NCI-H2029 treated with DMSO at 0.1 percent for 48 hours (cell line): ENCODE measurements around the gene XYLT1.
"Not testable (repeated sequence)": the region's sequence is repeated elsewhere in the genome, so short reads cannot be mapped to it uniquely, and the experiment has no call there.

Source experiments
- DNase-seq: peaks from one replicate; lab custom pipeline; 2025; lab: John Stamatoyannopoulos, UW

The XYLT1 gene

GRCh38 chr16:17483351-17483750 lies 12.6 kb upstream of the XYLT1 start:
- no peak for DNase-seq

DNA sequence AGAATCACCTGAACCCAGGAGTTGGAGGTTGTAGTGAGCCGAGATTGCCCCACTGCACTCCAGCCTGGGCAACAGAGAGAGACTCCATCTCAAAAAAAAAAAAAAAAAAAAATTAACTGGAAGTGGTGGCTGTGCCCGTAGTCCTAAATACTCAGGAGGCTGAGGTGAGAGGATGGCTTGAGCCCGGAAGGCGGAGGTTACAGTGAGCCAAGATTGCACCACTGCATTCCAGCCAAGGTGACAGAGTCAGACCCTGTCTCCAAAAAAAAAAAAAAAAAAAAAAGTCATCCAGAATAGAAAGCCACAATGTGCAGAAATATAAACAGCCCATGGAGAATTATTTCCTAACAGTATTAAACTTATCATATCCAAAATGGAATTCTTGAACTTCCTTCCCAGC lies 11.6 kb upstream of the XYLT1 start:
- not testable (repeated sequence) for DNase-seq

DNA sequence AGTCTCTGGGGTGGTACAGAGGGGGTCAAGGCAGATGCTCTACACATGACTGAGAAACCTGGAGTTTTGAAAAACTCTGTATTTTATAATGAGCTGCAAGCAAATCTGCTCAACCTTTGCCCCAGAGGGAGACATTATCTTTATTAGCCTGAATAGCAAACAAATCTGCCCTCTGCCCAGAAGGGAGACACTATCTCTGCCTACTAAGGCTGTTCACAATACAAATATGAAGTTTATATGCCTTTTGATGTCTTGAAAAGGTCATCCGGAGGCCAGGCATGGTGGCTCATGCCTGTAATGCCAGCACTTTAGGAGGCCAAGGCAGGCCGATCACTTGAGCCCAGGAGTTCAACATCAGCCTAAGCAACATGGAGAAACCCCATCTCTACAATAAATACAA lies 11.0 kb upstream of the XYLT1 start:
- DNase-seq: no peak

- DNase-seq: not testable (repeated sequence)
Observed at GRCh38 chr16:17477260-17477545, 6.4 kb upstream of the XYLT1 start.

DNA sequence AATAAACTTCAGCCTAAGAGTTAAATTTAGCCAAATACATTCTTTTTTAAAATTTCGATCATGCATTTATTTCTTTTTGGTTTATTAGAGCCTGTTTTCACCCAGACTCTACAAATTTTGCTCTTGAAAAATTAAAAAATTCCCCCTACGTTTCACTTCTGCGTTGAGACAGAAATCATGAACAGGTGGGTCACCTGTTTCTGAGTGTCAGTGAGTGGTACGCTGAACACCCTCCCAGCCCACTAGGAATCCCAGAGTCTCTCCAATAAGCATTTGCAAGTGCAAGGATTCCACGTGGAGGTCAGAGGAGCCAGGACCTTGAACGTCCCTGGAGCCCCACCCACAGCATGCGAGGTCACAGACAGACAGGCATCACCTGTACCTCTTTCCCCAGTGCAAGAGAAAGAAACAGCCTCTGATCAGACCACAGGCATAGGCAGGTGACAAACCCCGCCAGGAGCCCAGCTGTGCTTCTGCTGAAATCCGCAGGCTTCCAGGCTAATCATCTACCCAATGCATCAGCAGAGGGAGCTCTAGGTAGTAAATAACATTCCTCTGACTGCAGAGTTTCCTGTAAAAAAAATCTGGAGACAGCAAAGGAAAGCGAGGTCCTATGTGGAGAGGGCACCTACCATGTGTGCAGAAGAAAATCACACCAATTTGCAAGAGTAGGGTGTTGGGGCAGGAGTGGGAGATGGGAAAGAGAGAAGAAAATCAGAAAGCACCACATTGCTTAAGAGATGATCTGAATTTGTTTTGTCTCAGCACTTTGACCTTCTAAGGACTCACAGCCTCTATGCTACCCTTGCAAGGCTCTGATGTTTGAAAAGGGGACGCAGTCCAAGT lies 5.9 kb upstream of the XYLT1 start:
- no peak for DNase-seq

GRCh38 chr16:17475104-17475503 lies 4.3 kb upstream of the XYLT1 start:
- DNase-seq: no peak

GRCh38 chr16:17474572-17474971 lies 3.8 kb upstream of the XYLT1 start:
- no peak for DNase-seq

DNA sequence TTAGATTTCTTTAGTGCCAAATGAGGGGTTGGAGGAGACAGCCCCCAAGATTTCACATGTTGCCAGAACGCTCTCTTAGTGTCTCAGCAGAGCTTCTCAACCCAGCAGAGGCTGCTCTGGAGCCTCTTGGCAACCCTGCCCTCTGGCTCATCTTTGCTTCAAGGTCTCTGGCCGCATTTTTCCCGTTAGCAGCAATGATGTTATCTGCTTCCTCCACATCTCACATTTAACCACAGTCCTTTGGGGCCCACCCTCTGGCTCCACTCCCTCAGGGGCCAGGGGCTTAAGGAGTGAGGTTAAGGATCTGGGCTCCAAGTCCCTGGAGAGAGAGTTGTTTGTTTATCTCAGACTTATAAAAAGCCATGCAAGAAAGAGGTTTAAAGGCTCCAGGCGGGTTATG lies 3.3 kb upstream of the XYLT1 start:
- no peak for DNase-seq

GRCh38 chr16:17471719-17472461 lies 1.1 kb upstream of the XYLT1 start:
- no peak for DNase-seq

GRCh38 chr16:17470182-17470907 lies 415 bp downstream of the XYLT1 start:
- DNase-seq: no peak

GRCh38 chr16:17469741-17470181 lies 999 bp downstream of the XYLT1 start:
- DNase-seq: no peak

DNA sequence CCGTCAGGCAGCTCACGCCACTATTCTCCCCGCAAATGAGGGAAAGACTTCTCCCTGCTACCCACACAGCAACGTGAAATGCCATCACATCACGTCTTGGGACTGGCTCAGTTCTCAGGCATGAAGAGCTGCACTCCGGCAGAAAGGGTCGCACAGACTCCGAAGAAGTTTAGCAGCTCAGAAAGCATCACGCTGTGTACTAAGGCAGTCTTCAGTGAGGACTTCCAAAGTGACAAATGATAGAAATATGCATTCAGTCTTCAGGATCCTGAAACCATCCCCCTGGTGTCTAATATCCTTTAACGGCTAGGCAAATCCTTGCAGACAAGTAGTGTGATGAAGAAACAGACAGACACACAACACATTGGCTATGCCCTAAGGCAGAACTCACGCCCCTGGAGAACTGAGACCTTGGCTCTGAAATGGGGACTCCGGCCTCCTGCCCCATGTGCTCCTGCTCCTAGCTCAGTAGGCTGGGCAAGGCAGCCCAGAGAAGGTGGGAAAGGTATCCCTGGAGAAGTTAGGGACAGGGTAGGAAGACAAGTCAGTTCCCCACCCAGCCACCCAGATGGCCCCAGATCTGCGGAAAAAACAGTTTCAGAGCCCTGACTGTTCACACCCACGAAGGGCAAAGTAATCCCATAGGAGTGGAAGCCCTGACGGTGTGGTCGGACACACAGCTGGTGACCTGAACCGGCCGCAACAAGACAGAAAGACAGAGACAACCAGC lies 1.6 kb downstream of the XYLT1 start:
- no peak for DNase-seq

DNA sequence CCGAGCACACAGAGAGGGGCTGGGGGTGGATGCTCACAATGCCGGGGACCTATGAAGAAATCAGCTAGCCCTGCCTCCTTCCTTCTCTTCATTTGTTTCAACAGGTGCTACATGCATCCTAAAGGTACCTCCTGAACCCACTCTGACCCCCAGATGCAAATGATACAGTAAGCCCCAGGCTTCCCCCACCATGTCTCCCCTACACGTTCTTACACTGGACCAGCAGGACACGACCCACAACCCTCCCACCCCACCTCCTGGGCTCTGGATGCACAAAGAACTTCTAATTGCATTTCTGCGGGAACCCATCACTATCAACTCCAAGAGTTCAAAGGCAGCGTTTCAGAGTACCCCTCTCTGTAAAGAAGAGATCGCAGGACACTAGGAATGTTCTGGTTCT lies 2.1 kb downstream of the XYLT1 start:
- DNase-seq: no peak

DNA sequence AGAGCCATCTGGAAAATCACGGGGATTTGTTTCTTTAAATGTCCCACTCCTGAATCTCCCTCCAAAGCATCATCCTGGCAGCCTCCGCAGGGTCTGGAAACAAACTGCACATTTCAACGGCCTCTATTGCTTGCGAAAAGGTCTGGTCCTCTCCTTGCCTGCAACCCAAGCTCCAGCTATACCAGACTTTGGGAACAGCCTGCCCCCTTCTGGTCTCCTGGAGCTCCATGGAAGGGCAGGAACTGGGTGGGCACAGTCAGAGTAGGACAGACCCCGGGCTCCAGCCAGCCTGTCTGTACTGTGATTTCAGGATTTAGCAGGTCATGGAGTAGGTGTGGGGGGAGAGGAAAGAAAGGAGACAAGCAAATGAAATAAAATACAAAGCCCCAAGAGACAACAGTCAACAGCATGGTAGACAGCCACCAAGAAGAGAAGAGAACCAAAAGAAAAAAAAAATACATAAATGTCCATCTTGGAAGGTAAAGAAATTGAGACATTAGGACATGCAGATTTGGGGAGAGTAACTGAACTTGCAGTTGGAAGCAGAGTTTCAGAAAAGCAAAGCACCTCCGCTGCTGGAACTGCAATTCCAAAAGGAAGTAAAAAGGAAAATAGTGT lies 2.7 kb downstream of the XYLT1 start:
- peak; percentile 38 for DNase-seq

- DNase-seq: no peak
Observed at GRCh38 chr16:17466876-17467275, 3.9 kb downstream of the XYLT1 start.

GRCh38 chr16:17465460-17465859 lies 5.3 kb downstream of the XYLT1 start:
- no peak for DNase-seq

GRCh38 chr16:17463335-17463734 lies 7.4 kb downstream of the XYLT1 start:
- no peak for DNase-seq

GRCh38 chr16:17461951-17462729 lies 8.6 kb downstream of the XYLT1 start:
- DNase-seq: no peak

DNA sequence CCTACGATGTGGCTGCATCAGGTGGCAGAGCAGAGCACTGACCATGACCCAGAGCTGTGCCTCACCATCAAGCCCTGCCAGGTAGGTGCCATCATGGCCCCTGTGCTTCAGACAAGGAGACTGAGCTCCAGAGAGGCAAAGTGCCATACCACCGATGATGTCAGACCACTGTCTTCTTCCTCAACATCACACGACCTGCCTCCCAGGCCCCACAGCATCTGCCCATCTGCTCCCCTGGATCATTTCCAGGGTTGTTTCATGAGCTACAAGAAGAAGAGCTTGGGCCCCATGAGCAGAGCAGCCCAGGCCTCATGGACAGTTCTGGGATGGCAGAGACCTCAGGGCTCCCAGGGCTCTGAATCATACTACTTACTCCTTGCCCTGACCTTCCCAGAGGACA lies 9.9 kb downstream of the XYLT1 start:
- no peak for DNase-seq

DNA sequence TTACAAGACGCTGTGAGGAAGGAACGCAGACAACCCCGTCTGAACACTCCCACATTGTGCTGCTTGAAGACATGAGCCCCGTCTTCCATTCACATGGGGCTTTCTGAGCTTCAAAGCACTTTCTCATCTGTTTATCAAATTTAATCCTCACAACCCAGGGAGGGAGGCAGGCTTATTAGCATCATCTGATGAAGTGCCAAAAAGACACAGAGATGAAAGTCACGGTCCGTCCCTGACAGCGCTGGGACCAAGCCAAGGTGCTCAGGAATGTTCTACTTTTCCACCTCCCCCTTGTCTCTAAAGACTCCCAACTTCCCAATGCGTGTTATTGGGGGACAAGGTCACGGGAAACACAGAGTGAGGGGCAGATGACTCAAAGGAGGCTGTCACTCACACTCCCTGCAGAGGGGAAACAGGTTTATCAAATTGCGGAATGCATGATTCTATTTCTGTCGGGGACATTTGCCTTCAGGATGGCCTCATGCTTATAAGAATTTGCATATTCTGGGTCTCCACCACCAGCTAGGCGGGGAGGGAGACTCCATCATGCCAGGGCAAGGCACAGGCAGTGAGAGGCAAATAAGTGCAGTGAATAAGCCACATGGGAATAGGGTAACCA lies 10.7 kb downstream of the XYLT1 start:
- no peak for DNase-seq

DNA sequence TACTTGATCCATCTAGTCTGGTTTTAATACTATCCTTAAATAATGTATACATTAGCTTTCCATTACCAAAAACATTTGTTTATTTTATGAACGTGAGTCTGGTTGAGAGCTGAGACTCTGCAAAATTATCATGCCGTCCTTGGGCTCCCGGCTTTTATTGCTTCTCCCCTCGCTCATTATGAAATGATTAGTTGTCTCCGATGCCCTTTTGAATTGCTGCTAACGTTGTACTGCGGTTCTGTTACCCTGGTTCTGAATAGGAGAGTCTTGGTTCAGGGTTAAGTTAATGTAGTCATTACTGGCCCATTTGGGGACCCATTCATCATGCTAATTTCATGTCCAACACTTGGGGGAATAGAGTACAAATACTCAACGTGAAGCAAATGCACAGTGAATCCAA lies 12.8 kb downstream of the XYLT1 start:
- no peak for DNase-seq
